ENCODE data around the gene KCTD2.
"Not testable (repeated sequence)": the region's sequence is repeated elsewhere in the genome, so short reads cannot be mapped to it uniquely, and the experiment has no call there.

Gene KCTD2

DNA sequence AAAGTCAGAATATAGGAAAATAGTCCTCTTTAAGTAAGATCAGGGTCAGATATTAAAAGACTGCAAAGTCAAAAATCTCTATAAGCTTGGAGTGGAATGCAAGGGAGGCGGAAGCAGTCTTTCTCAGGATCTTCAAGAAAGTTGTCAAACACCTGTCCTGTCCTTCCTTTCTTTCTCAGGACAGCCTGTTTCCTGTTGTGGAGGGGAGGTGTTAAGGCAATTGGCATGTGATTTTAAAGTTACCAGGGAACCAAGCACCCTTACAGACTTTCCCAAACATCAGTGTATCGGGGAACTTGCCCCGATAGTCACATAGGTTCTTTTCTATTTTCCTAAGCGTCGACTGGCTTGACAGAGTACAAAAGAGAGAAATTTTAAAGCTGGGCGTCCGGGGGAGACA, 2.3 kb upstream of the KCTD2 start:
- TF ChIP-seq, protein P1, sequence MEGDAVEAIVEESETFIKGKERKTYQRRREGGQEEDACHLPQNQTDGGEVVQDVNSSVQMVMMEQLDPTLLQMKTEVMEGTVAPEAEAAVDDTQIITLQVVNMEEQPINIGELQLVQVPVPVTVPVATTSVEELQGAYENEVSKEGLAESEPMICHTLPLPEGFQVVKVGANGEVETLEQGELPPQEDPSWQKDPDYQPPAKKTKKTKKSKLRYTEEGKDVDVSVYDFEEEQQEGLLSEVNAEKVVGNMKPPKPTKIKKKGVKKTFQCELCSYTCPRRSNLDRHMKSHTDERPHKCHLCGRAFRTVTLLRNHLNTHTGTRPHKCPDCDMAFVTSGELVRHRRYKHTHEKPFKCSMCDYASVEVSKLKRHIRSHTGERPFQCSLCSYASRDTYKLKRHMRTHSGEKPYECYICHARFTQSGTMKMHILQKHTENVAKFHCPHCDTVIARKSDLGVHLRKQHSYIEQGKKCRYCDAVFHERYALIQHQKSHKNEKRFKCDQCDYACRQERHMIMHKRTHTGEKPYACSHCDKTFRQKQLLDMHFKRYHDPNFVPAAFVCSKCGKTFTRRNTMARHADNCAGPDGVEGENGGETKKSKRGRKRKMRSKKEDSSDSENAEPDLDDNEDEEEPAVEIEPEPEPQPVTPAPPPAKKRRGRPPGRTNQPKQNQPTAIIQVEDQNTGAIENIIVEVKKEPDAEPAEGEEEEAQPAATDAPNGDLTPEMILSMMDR (conservative IDR thresholded peaks at IDR 0.05; ENCODE audit: control insufficient read depth, insufficient read depth, low read depth, low read length): no peak
- DNase-seq (ENCODE audit: low read depth): no peak

DNA sequence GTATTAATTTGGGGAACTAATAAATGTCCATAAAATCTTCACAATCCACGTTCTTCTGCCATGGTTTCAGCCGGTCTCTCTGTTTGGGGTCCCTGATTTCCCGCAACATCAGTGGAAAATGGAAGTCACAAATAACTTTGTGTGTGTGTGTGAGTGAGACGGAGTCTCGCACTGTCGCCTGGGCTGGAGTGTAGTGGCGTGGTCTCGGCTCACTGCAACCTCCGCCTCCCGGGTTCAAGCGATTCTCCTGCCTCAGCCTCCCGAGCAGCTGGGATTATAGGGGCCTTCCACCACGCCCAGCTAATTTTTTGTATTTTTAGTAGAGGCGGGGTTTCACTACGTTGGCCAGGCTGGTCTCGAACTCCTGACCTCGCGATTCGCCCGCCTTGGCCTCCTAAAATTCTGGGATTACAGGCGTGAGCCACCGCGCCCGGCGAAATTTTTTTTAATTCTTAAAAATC, 1.0 kb upstream of the KCTD2 start:
- H3K4me3 ChIP-seq (ENCODE audit: control insufficient read depth, low read depth, low read length): peak overlapping the region; percentile 96
- not testable (repeated sequence) for DNase-seq (ENCODE audit: low read depth)

More for the DNA sequence above, 2.3 kb upstream of the KCTD2 start:
- no peak overlapping the region for H3K4me3 ChIP-seq (ENCODE audit: control insufficient read depth, low read depth, low read length)

DNA sequence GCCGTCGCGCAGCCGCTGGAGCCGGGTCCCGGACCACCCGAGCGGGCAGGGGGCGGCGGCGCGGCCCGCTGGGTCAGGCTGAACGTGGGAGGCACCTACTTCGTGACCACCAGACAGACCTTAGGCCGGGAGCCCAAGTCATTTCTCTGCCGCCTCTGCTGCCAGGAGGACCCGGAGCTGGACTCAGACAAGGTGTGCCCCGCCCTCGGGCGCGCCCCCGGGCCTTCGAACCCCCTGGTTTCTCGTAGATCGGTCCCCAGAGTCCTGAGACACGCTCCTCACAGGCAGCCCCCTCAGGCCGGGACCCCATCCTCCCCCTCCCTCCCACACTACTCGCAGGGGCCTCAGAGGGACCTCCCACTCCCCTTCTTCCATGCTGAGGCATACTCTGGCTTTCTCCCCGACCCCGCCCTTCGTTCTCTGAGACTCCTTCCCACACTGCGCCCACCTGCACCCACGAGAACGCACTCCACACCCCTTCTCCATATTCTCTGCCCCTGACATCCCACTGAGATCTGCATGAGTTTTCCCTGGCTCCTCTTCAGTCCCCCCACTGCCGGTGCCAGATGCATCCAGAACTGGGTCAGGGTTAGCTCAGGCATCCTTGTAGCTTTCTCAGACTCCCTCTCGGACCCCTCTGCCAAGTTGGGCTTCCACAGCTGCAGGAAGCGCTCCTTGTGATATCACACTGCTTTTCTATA, 523 bp downstream of the KCTD2 start:
- TF ChIP-seq, protein P1 (conservative IDR thresholded peaks at IDR 0.05; ENCODE audit: control insufficient read depth, insufficient read depth, low read depth, low read length): no peak
- peak overlapping the region; percentile 85 for H3K4me3 ChIP-seq (ENCODE audit: control insufficient read depth, low read depth, low read length)
- no peak for DNase-seq (ENCODE audit: low read depth)

DNA sequence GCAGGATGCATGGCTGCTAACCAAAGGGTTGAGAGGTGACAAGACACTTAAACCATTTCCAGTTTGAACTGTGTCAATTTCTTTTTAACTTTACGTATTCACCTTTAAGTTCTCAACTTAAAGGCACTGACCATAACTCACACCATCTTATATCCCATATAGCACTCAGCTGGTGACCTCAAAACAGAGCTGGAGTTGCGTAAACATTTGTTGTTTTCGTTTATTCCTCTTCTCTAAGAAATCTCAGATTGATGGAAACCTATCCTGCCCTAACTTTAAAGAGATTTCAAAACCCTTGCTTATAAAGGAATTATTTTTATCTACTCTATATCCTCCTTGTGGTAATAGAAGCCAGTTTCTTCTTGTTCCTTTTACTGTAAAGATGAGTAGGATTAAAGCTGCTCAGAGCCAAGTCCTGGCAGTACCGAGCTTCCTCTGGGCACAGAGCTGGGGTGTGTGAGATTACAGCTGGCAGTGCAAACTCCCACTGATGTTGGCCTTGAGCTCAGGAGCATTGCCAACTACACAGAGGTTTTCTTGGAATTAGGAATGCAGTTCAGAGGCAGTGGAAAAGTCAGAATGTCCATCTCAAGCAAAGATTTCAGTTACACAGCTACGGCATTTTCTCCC, 1.3 kb downstream of the KCTD2 start:
- TF ChIP-seq, protein P1 (conservative IDR thresholded peaks at IDR 0.05; ENCODE audit: control insufficient read depth, insufficient read depth, low read depth, low read length): no peak
- peak overlapping the region; percentile 85 for H3K4me3 ChIP-seq (ENCODE audit: control insufficient read depth, low read depth, low read length)
- DNase-seq (ENCODE audit: low read depth): peak; percentile 23

DNA sequence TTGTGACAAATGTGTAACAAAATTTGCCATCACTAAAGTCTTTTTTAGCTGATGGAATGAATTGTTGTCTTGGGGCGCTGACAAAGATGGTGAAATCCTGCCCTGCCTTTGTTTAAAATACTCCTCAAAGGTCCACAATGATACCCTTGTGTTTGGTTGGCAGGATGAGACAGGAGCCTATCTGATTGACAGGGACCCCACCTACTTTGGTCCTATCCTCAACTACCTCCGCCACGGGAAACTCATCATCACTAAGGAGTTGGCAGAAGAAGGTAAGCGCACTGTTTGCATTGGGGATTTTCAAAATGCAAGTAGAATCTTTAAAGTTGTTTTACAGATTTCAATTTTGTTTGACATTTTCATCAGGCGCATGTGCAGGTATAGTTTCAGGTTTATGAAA, 2.0 kb downstream of the KCTD2 start:
- TF ChIP-seq, protein P1 (conservative IDR thresholded peaks at IDR 0.05; ENCODE audit: control insufficient read depth, insufficient read depth, low read depth, low read length): no peak

DNA sequence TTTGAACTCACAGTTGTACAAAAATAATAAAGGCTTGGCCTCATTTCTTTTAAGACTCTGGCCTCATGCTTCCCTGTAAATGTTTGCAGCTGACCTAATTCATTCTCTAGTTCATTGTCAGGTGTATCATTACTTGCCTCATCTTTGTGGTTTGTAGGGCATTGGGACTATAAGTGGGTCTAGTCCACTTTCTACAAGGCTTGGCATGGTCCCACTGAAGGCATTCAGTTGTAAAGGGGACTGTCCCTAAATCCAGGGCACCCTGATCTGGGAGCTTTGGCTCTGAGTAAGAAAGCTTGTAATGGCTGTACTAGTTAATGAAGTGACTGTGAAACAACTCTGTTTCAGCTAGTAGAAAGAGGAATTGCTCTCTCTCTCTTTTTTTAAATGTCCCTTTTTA, 2.7 kb downstream of the KCTD2 start:
- no peak overlapping the region for H3K4me3 ChIP-seq (ENCODE audit: control insufficient read depth, low read depth, low read length)
- TF ChIP-seq, protein P1 (conservative IDR thresholded peaks at IDR 0.05; ENCODE audit: control insufficient read depth, insufficient read depth, low read depth, low read length): no peak
- no peak for DNase-seq (ENCODE audit: low read depth)

More for the DNA sequence above, 2.0 kb downstream of the KCTD2 start:
- no peak overlapping the region for H3K4me3 ChIP-seq (ENCODE audit: control insufficient read depth, low read depth, low read length)
- no peak for DNase-seq (ENCODE audit: low read depth)

DNA sequence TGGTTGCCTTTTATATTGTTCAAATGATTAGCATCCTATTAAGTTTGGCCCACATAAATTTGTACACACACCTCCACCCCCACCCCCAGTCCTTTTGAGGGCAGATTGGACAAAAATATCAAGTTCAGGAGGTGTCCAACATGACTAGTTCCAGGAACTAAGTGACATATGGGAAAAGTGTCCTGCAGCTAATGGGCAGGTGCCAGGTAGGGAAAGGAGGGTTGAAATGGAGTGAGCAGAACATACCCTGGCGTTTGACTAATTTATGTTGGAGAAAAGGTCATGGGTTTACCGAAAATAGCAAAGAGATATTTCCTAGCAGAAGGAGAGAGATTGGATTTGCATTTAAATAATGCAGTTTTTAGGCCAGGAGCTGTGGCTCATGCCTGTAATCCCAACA, 4.9 kb downstream of the KCTD2 start:
- TF ChIP-seq, protein P1 (conservative IDR thresholded peaks at IDR 0.05; ENCODE audit: control insufficient read depth, insufficient read depth, low read depth, low read length): no peak
- DNase-seq (ENCODE audit: low read depth): no peak
- no peak overlapping the region for H3K4me3 ChIP-seq (ENCODE audit: control insufficient read depth, low read depth, low read length)
